Esophagus squamous epithelium (tissue), 4 donors: ENCODE measurements around the gene ARMH3.

Experiments
- POLR2A ChIP-seq, 4 donors: fragments of 450-650 bp; IDR thresholded peaks; one replicate each; pipeline ENCODE4 v1.6.1; 2017; ENCODE audit warnings: antibody characterized with exemption in 4 of 4, mild to moderate bottlenecking in 4 of 4, moderate library complexity in 3 of 4
- TF ChIP-seq, protein P1 (sequence below), 6 experiments: fragments of 450-650 bp in 4 of 6; fragments of 200-600 bp in 2 of 6; sonication (generic) in 2 of 6; IDR thresholded peaks; one replicate each; pipeline ENCODE4 v1.5.1; 2016 to 2019; ENCODE audit warnings: antibody characterized with exemption in 6 of 6, mild to moderate bottlenecking in 4 of 6, moderate library complexity in 4 of 6

- TF ChIP-seq, protein P1, sequence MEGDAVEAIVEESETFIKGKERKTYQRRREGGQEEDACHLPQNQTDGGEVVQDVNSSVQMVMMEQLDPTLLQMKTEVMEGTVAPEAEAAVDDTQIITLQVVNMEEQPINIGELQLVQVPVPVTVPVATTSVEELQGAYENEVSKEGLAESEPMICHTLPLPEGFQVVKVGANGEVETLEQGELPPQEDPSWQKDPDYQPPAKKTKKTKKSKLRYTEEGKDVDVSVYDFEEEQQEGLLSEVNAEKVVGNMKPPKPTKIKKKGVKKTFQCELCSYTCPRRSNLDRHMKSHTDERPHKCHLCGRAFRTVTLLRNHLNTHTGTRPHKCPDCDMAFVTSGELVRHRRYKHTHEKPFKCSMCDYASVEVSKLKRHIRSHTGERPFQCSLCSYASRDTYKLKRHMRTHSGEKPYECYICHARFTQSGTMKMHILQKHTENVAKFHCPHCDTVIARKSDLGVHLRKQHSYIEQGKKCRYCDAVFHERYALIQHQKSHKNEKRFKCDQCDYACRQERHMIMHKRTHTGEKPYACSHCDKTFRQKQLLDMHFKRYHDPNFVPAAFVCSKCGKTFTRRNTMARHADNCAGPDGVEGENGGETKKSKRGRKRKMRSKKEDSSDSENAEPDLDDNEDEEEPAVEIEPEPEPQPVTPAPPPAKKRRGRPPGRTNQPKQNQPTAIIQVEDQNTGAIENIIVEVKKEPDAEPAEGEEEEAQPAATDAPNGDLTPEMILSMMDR (IDR thresholded peaks at IDR 0.05), result no peak
- no peak for TF ChIP-seq POLR2A (IDR thresholded peaks at IDR 0.05)
Measured at GRCh38 chr10:101925027-101925426, 130.9 kb downstream of the ARMH3 start.
